RWPE1 (cell line): ENCODE data around the gene SMPD3.

ENCODE experiments used
- CTCF ChIA-PET: fragments of 350-600 bp; sonication (Branson Sonifier 250); formaldehyde crosslinking; extraction: SDS; loops from one replicate; lab custom pipeline; 2021; lab: Yijun Ruan, JAX
- POLR2A ChIA-PET: fragments of 400-600 bp; formaldehyde crosslinking; extraction: SDS; loops from one replicate; lab custom pipeline; 2020; ENCODE audit warnings: antibody characterized with exemption; ENCODE audit not compliant: low non-redundant PET; lab: Yijun Ruan, JAX
- DNase-seq: peaks from one replicate; pipeline ENCODE4 v3.0.0; 2012; ENCODE audit warnings: low spot score
- H3K27ac ChIP-seq: fragments of 450-650 bp; 2 replicates; pipeline ENCODE4 v1.5.1; 2017
- CTCF ChIP-seq: fragments of 450-650 bp; conservative IDR thresholded peaks from 2 replicates; pipeline ENCODE4 v1.5.1; 2017; ENCODE audit warnings: low read depth, mild to moderate bottlenecking

SMPD3 gene

GRCh38 chr16:68364561-68364998 is 83.7 kb downstream of the SMPD3 start:
- ChIA-PET POLR2A (no interaction called here), CTCF (no interaction called here)
- TF ChIP-seq CTCF: no peak

GRCh38 chr16:68363658-68364521 is 84.4 kb downstream of the SMPD3 start:
- ChIA-PET CTCF (no interaction called here), POLR2A (no interaction called here)
- no peak for TF ChIP-seq CTCF
- DNase-seq: no peak
- H3K27ac ChIP-seq: no peak overlapping the region

More at GRCh38 chr16:68364561-68364998, 83.7 kb downstream of the SMPD3 start:
- no peak overlapping the region for H3K27ac ChIP-seq
- no peak for DNase-seq

GRCh38 chr16:68362947-68363657 is 85.2 kb downstream of the SMPD3 start:
- no peak overlapping the region for H3K27ac ChIP-seq
- CTCF ChIA-PET: interaction anchor here (0.7 to 1.0 kb wide), 2 partner anchors 76 to 87 kb away, joined by 3 read pairs; no protein-coding TSS in a partner anchor
- POLR2A ChIA-PET: no interaction called here
- no peak for DNase-seq
- TF ChIP-seq CTCF: no peak

GRCh38 chr16:68362262-68362913 is 85.9 kb downstream of the SMPD3 start:
- DNase-seq: no peak
- H3K27ac ChIP-seq: no peak overlapping the region
- POLR2A ChIA-PET: no interaction called here
- CTCF ChIA-PET: interaction anchor here (0.7 to 1.0 kb wide), 2 partner anchors 77 to 87 kb away, joined by 3 read pairs; no protein-coding TSS in a partner anchor
- no peak for TF ChIP-seq CTCF

GRCh38 chr16:68361485-68361884 is 86.8 kb downstream of the SMPD3 start:
- DNase-seq: no peak
- H3K27ac ChIP-seq: no peak overlapping the region
- ChIA-PET POLR2A (no interaction called here), CTCF (no interaction called here)
- TF ChIP-seq CTCF: no peak

- DNase-seq: no peak
- H3K27ac ChIP-seq: no peak overlapping the region; the same call in 1 of the 2 replicates
- CTCF ChIA-PET: no interaction called here
- TF ChIP-seq CTCF: no peak
- POLR2A ChIA-PET: no interaction called here
These were observed 87.4 kb downstream of the SMPD3 start for GRCh38 chr16:68360956-68361355.
